Caco-2 (cell line): Measurements from ENCODE around the gene REPIN1. TPM values are rescaled to one million over a fixed set of nuclear protein-coding genes. Genes with fewer than 3 reads are reported as not detected.

Experiments
- BruUV-seq: library from RNA; stranded (reverse); fragments of 400-500 nt; replicated peaks from 2 replicates; lab custom pipeline; 2021; lab: Mats Ljungman, UMichigan
- CTCF ChIA-PET: fragments of 300-600 bp; sonication (Branson Sonifier 250); formaldehyde crosslinking; loops from one replicate; lab custom pipeline; 2022; ENCODE audit warnings: antibody characterized with exemption; lab: Charles Lee
- POLR2A ChIA-PET: fragments of 300-600 bp; sonication (Branson Sonifier 250); formaldehyde crosslinking; loops from one replicate; lab custom pipeline; 2022; ENCODE audit warnings: antibody characterized with exemption; lab: Charles Lee
- DNase-seq, 2 experiments: peaks; one replicate each; pipeline versions ENCODE4 v3.0.0 to v3.0.0-alpha.2; 2020 to 2022
- H3K27me3 ChIP-seq: replicated peaks from 2 replicates; pipeline ENCODE4 v1.6.0; 2011; ENCODE audit warnings: low read length; ENCODE audit not compliant: control insufficient read depth, insufficient read depth
- H3K36me3 ChIP-seq: 2 replicates; pipeline ENCODE4 v1.5.1; 2011; ENCODE audit warnings: low read length; ENCODE audit not compliant: control insufficient read depth, insufficient read depth
- H3K4me1 ChIP-seq: fragments of 250-450 bp; sonication (Bioruptor Pico); 2 replicates; pipeline ENCODE4 v1.5.1; 2020; ENCODE audit warnings: mild to moderate bottlenecking
- H3K4me3 ChIP-seq: 2 replicates; pipeline ENCODE4 v1.5.1; 2011; ENCODE audit warnings: low read depth, mild to moderate bottlenecking, control low read depth, low read length
- H3K9me3 ChIP-seq: fragments of 250-450 bp; sonication (Bioruptor Pico); 2 replicates; pipeline ENCODE4 v1.5.1; 2020; ENCODE audit warnings: mild to moderate bottlenecking, moderate library complexity
- H3K27ac Mint-ChIP-seq: one replicate; pipeline ENCODE4 v1.8.0; 2022; ENCODE audit warnings: mixed read lengths; ENCODE audit not compliant: unreplicated experiment
- H3K27me3 Mint-ChIP-seq: one replicate; pipeline ENCODE4 v1.8.0; 2022; ENCODE audit warnings: mixed read lengths; ENCODE audit not compliant: insufficient read depth, unreplicated experiment
- H3K36me3 Mint-ChIP-seq: one replicate; pipeline ENCODE4 v1.8.0; 2022; ENCODE audit warnings: mild to moderate bottlenecking, mixed read lengths; ENCODE audit not compliant: insufficient read depth, unreplicated experiment
- H3K4me1 Mint-ChIP-seq: one replicate; pipeline ENCODE4 v1.8.0; 2022; ENCODE audit warnings: low read depth, mixed read lengths; ENCODE audit not compliant: unreplicated experiment
- H3K4me3 Mint-ChIP-seq: one replicate; pipeline ENCODE4 v1.8.0; 2022; ENCODE audit warnings: mild to moderate bottlenecking, moderate library complexity, mixed read lengths; ENCODE audit not compliant: unreplicated experiment
- H3K9me3 Mint-ChIP-seq: one replicate; pipeline ENCODE4 v1.8.0; 2022; ENCODE audit warnings: mixed read lengths; ENCODE audit not compliant: unreplicated experiment
- CTCF ChIP-seq, 2 experiments: fragments of 200-600 bp in 1 of 2; IDR thresholded peaks; 1 replicate in 1 of 2; 2 replicates in 1 of 2; pipeline versions ENCODE4 v1.5.1 to v1.8.0; 2011 to 2022; ENCODE audit warnings: antibody characterized with exemption in 1 of 2, control low read depth in 1 of 2, inconsistent platforms in 1 of 2, low read depth in 1 of 2, low read length in 1 of 2, mild to moderate bottlenecking in 1 of 2, moderate library complexity in 1 of 2; ENCODE audit not compliant: insufficient read depth in 1 of 2, severe bottlenecking in 1 of 2, unreplicated experiment in 1 of 2
- intact Hi-C: fragments of 100-400 bp; cut with micrococcal nuclease; formaldehyde crosslinking; loops from one replicate; pipeline ENCODE4 v1.10.0; 2022; ENCODE audit not compliant: unreplicated experiment
- total RNA-seq: library from RNA; stranded (reverse); gene quantifications from 2 replicates; pipeline ENCODE4 v1.2.3, GENCODE V29; 2022

REPIN1 gene
- total RNA-seq, 1 experiment from 2014 or later = 148 TPM

GRCh38 chr7:150398965-150399320 is 30.3 kb downstream of the REPIN1 start:
- Mint-ChIP-seq H3K4me1 (peaks cover 25% of the 10 kb centered on the region), H3K36me3 (peaks cover 10% of the 10 kb centered on the region), H3K27ac (no peak overlapping the region), H3K9me3 (no peaks in the 10 kb centered on the region), H3K27me3 (no peaks in the 10 kb centered on the region), H3K4me3 (no peak overlapping the region)
- H3K36me3 ChIP-seq = no peaks in the 10 kb centered on the region
- H3K4me3 ChIP-seq = no peak overlapping the region
- no TSS peak for BruUV-seq
- ChIA-PET POLR2A (no interaction called here), CTCF (no interaction called here)
- intact Hi-C loops = no loop called here
- TF ChIP-seq CTCF (IDR thresholded peaks at IDR 0.05; ENCODE audit: insufficient read depth in 1 of 2, low read depth in 1 of 2, low read length in 1 of 2, severe bottlenecking in 1 of 2, unreplicated experiment in 1 of 2) = no peak
- H3K27me3 ChIP-seq = no peaks in the 10 kb centered on the region
- H3K9me3 ChIP-seq = no peaks in the 10 kb centered on the region
- peaks cover 35% of the 10 kb centered on the region for H3K4me1 ChIP-seq
- peak in 1 of 2 experiments; percentile 23 for DNase-seq

GRCh38 chr7:150399421-150400007 is 30.9 kb downstream of the REPIN1 start:
- no peaks in the 10 kb centered on the region for H3K9me3 Mint-ChIP-seq
- peaks cover 41% of the 10 kb centered on the region for H3K4me1 ChIP-seq
- no peaks in the 10 kb centered on the region for H3K9me3 ChIP-seq
- no peak for TF ChIP-seq CTCF (IDR thresholded peaks at IDR 0.05; ENCODE audit: insufficient read depth in 1 of 2, low read depth in 1 of 2, low read length in 1 of 2, severe bottlenecking in 1 of 2, unreplicated experiment in 1 of 2)
- H3K27ac Mint-ChIP-seq = no peak overlapping the region
- H3K4me1 Mint-ChIP-seq = peaks cover 30% of the 10 kb centered on the region
- ChIA-PET CTCF (no interaction called here), POLR2A (no interaction called here)
- peaks cover 10% of the 10 kb centered on the region for H3K36me3 Mint-ChIP-seq
- H3K4me3 ChIP-seq = no peak overlapping the region
- H3K27me3 Mint-ChIP-seq = no peaks in the 10 kb centered on the region
- H3K36me3 ChIP-seq = no peaks in the 10 kb centered on the region
- intact Hi-C loops = no loop called here
- no peak overlapping the region for H3K4me3 Mint-ChIP-seq
- DNase-seq = peak in 1 of 2 experiments; percentile 31
- no TSS peak for BruUV-seq
- H3K27me3 ChIP-seq = no peaks in the 10 kb centered on the region

GRCh38 chr7:150400008-150400787 is 31.6 kb downstream of the REPIN1 start:
- Histone ChIP-seq H3K4me3 (no peak overlapping the region), H3K36me3 (no peaks in the 10 kb centered on the region), H3K27me3 (no peaks in the 10 kb centered on the region), H3K4me1 (peaks cover 41% of the 10 kb centered on the region), H3K9me3 (no peaks in the 10 kb centered on the region)
- peaks cover 31% of the 10 kb centered on the region for H3K4me1 Mint-ChIP-seq
- POLR2A ChIA-PET = no interaction called here
- H3K36me3 Mint-ChIP-seq = peaks cover 10% of the 10 kb centered on the region
- no peak for TF ChIP-seq CTCF (IDR thresholded peaks at IDR 0.05; ENCODE audit: insufficient read depth in 1 of 2, low read depth in 1 of 2, low read length in 1 of 2, severe bottlenecking in 1 of 2, unreplicated experiment in 1 of 2)
- peak in 1 of 2 experiments; percentile 52 for DNase-seq
- CTCF ChIA-PET = no interaction called here
- no peaks in the 10 kb centered on the region for H3K9me3 Mint-ChIP-seq
- no peaks in the 10 kb centered on the region for H3K27me3 Mint-ChIP-seq
- intact Hi-C loops = no loop called here
- H3K27ac Mint-ChIP-seq = peak overlapping the region; percentile 51
- no TSS peak for BruUV-seq
- H3K4me3 Mint-ChIP-seq = no peak overlapping the region
